Fibroblast of mammary gland (primary cell): ENCODE results near the gene LMO4.

Source experiments
- DNase-seq: peaks from one replicate; pipeline ENCODE4 v3.0.0-alpha.2; 2010; ENCODE audit warnings: low read depth
- H3K4me3 ChIP-seq: 2 replicates; pipeline ENCODE4 v1.5.1; 2011; ENCODE audit warnings: low read depth, mild to moderate bottlenecking, low read length, moderate library complexity; ENCODE audit not compliant: control insufficient read depth
- CTCF ChIP-seq: conservative IDR thresholded peaks from 2 replicates; pipeline ENCODE4 v1.5.1; 2011; ENCODE audit warnings: low read depth, low read length, inconsistent platforms; ENCODE audit not compliant: control insufficient read depth, insufficient read depth

Gene LMO4

GRCh38 chr1:87337606-87338005 is 8.9 kb downstream of the LMO4 start:
- no peak for DNase-seq
- H3K4me3 ChIP-seq = no peak overlapping the region
- no peak for TF ChIP-seq CTCF

- no peak for TF ChIP-seq CTCF
- no peak for DNase-seq
- H3K4me3 ChIP-seq = no peak overlapping the region
Observed at GRCh38 chr1:87338566-87338965, 9.9 kb downstream of the LMO4 start.

- H3K4me3 ChIP-seq = no peak overlapping the region
- no peak for TF ChIP-seq CTCF
- DNase-seq = no peak
Observed at GRCh38 chr1:87344231-87344630, 15.6 kb downstream of the LMO4 start.

- no peak overlapping the region for H3K4me3 ChIP-seq
- no peak for TF ChIP-seq CTCF
- no peak for DNase-seq
Observed at GRCh38 chr1:87346130-87346814, 17.6 kb downstream of the LMO4 start.

GRCh38 chr1:87348341-87349019 is 19.8 kb downstream of the LMO4 start:
- TF ChIP-seq CTCF = no peak
- no peak for DNase-seq
- no peak overlapping the region for H3K4me3 ChIP-seq

- no peak for TF ChIP-seq CTCF
- DNase-seq = no peak
- no peak overlapping the region for H3K4me3 ChIP-seq
Observed at GRCh38 chr1:87349036-87349435, 20.4 kb downstream of the LMO4 start.
